Gastrocnemius medialis (tissue), 4 donors: ENCODE measurements around the gene TCEAL7. TPM values are rescaled to one million over a fixed set of nuclear protein-coding genes. Genes with fewer than 3 reads are reported as not detected.

Experiments
- ATAC-seq, 2 donors: fragments of 150-250 bp; one replicate each; pipeline ENCODE4 v1.9.1; 2016
- DNase-seq, 2 donors: peaks; one replicate each; pipeline ENCODE4 v3.0.0-alpha.2; 2019
- H3K27ac ChIP-seq, 4 donors: fragments of 200-600 bp; sonication (generic); 1 replicate in 1 of 4; 2 replicates in 3 of 4; pipeline ENCODE4 v1.5.1; 2016 to 2018; ENCODE audit warnings: mild to moderate bottlenecking in 2 of 4, moderate library complexity in 1 of 4
- H3K27me3 ChIP-seq, 3 donors: fragments of 200-600 bp; sonication (generic) in 2 of 3; 1 replicate in 1 of 3; 2 replicates in 2 of 3; pipeline versions ENCODE4 v1.5.1 to v1.6.0; 2016 to 2019; ENCODE audit warnings: mild to moderate bottlenecking in 1 of 3, moderate library complexity in 1 of 3
- H3K36me3 ChIP-seq, 2 donors: fragments of 200-600 bp; sonication (generic) in 1 of 2; one replicate each; pipeline ENCODE4 v1.5.1; 2017 to 2018
- H3K4me1 ChIP-seq, 2 donors: fragments of 200-600 bp; sonication (generic) in 1 of 2; one replicate each; pipeline ENCODE4 v1.5.1; 2016 to 2017; ENCODE audit warnings: mild to moderate bottlenecking in 2 of 2
- H3K4me3 ChIP-seq, 4 donors: fragments of 200-600 bp; sonication (generic) in 3 of 4; 1 replicate in 1 of 4; 2 replicates in 3 of 4; pipeline ENCODE4 v1.5.1; 2016 to 2019; ENCODE audit warnings: mild to moderate bottlenecking in 2 of 4
- H3K9me3 ChIP-seq, 3 donors: fragments of 200-600 bp; sonication (generic) in 2 of 3; 1 replicate in 1 of 3; 2 replicates in 2 of 3; pipeline ENCODE4 v1.5.1; 2016 to 2019
- CTCF ChIP-seq, 5 experiments: fragments of 450-650 bp in 3 of 5; fragments of 200-600 bp in 2 of 5; sonication (generic) in 2 of 5; IDR thresholded peaks in 4 of 5; conservative IDR thresholded peaks in 1 of 5; 1 replicate in 4 of 5; 2 replicates in 1 of 5; pipeline ENCODE4 v1.5.1; 2016 to 2019; ENCODE audit warnings: antibody characterized with exemption in 5 of 5, mild to moderate bottlenecking in 3 of 5, moderate library complexity in 3 of 5
- POLR2A ChIP-seq, 2 donors: fragments of 450-650 bp; IDR thresholded peaks; one replicate each; pipeline ENCODE4 v1.6.1; 2017; ENCODE audit warnings: antibody characterized with exemption in 2 of 2, mild to moderate bottlenecking in 2 of 2, moderate library complexity in 2 of 2
- in situ Hi-C, 4 donors: fragments of 200-750 bp; cut with MboI; loops; one replicate each; pipeline versions ENCODE4 v1.15.0 to v1.8.0; 2017; ENCODE audit warnings: low sequenced_read_pairs in 4 of 4
- intact Hi-C: fragments of 100-400 bp; cut with DNase I; formaldehyde crosslinking; loops from one replicate; pipeline ENCODE4 v1.15.1; 2023; ENCODE audit warnings: low total_unique reads
- total RNA-seq, 4 donors: library from RNA; depleted of rRNA; stranded (reverse); fragments of >200 nt; gene quantifications; one replicate each; pipeline versions ENCODE4 v1.1.0 to v1.2.3, GENCODE V29; 2016

The TCEAL7 gene
- total RNA-seq, 4 donors from 2014 or later = 1.1 to 1.9 (median 1.7) TPM; not detected in 1

- no peaks in the 10 kb centered on the region for H3K9me3 ChIP-seq
- in situ Hi-C loops = no loop called here
- intact Hi-C loops = no loop called here
These were observed 43.5 kb downstream of the TCEAL7 start for GRCh38 chrX:103373581-103373980.

GRCh38 chrX:103376118-103376978 is 46.3 kb downstream of the TCEAL7 start, which contains the start of gene BEX3:
Gene BEX3 (plus strand): TSS chrX:103376538. CDS start chrX:103377522, 984 bp downstream.
- intact Hi-C loops (no loop called here), in situ Hi-C loops (no loop called here)
- Histone ChIP-seq H3K4me1 (no peaks in the 10 kb centered on the region), H3K9me3 (no peaks in the 10 kb centered on the region), H3K27me3 (peaks cover 0 to 4% (median 0%) of the 10 kb centered on the region in 3 donors), H3K36me3 (no peaks in the 10 kb centered on the region), H3K4me3 (peak within 1 kb of the TSS; percentile 54 to 69 (median 62)), H3K27ac (peak within 1 kb of the TSS; percentile 7 to 54 (median 50))
- TF ChIP-seq POLR2A (IDR thresholded peaks at IDR 0.05) (peak in 1 of 2 donors; percentile 30), CTCF (IDR thresholded peaks at IDR 0.05 in 4 of 5, conservative IDR thresholded peaks at IDR 0.05 in 1 of 5) (no peak)
- DNase-seq (no peak), ATAC-seq (no peak)

More at GRCh38 chrX:103373581-103373980, 43.5 kb downstream of the TCEAL7 start:
- Histone ChIP-seq H3K27ac (no peak overlapping the region), H3K36me3 (no peaks in the 10 kb centered on the region), H3K4me1 (no peaks in the 10 kb centered on the region), H3K27me3 (peaks cover 0 to 4% (median 0%) of the 10 kb centered on the region in 3 donors), H3K4me3 (no peak overlapping the region)
- DNase-seq (no peak), ATAC-seq (no peak)
- TF ChIP-seq POLR2A (IDR thresholded peaks at IDR 0.05) (no peak), CTCF (IDR thresholded peaks at IDR 0.05 in 4 of 5, conservative IDR thresholded peaks at IDR 0.05 in 1 of 5) (no peak)

- no peaks in the 10 kb centered on the region for H3K9me3 ChIP-seq
- peak overlapping the region in 3 of 4 donors; percentile 46 to 54 (median 53) for H3K27ac ChIP-seq
- in situ Hi-C loops (no loop called here), intact Hi-C loops (no loop called here)
- no peak for ATAC-seq
- H3K4me3 ChIP-seq = peak overlapping the region; percentile 54 to 69 (median 62)
- H3K27me3 ChIP-seq = peaks cover 0 to 4% (median 0%) of the 10 kb centered on the region in 3 donors
- no peaks in the 10 kb centered on the region for H3K4me1 ChIP-seq
- TF ChIP-seq POLR2A (IDR thresholded peaks at IDR 0.05) = no peak
- TF ChIP-seq CTCF (IDR thresholded peaks at IDR 0.05 in 4 of 5, conservative IDR thresholded peaks at IDR 0.05 in 1 of 5) = no peak
- no peak for DNase-seq
- H3K36me3 ChIP-seq = no peaks in the 10 kb centered on the region
These were observed 46.9 kb downstream of the TCEAL7 start for GRCh38 chrX:103376979-103377324.

GRCh38 chrX:103378990-103379389 is 49.0 kb downstream of the TCEAL7 start:
- intact Hi-C loops (no loop called here), in situ Hi-C loops (no loop called here)
- Histone ChIP-seq H3K4me3 (no peak overlapping the region), H3K27ac (no peak overlapping the region), H3K36me3 (no peaks in the 10 kb centered on the region), H3K27me3 (peaks cover 0 to 4% (median 0%) of the 10 kb centered on the region in 3 donors), H3K9me3 (no peaks in the 10 kb centered on the region), H3K4me1 (no peaks in the 10 kb centered on the region)
- no peak for TF ChIP-seq CTCF (IDR thresholded peaks at IDR 0.05 in 4 of 5, conservative IDR thresholded peaks at IDR 0.05 in 1 of 5)
- TF ChIP-seq POLR2A (IDR thresholded peaks at IDR 0.05) = no peak
- ATAC-seq (no peak), DNase-seq (no peak)

Other genes with a start within 250 kb of the TCEAL7 start
- gene NXF3, start 237.1 kb upstream of the TCEAL7 start, total RNA-seq = 1 to 10 TPM in 1 of 4 donors, not detected in 3; 1.2 TPM
- 1 to 10 TPM in 3 of 4 donors, under 1 TPM in 1; 0.36 to 6.6 (median 5.0) TPM for gene BEX4, start 115.1 kb upstream of the TCEAL7 start, total RNA-seq
- 10 to 100 TPM in 3 of 4 donors, 1 to 10 TPM in 1; 9.2 to 10.6 (median 10.2) TPM for gene TCEAL8, start 75.1 kb upstream of the TCEAL7 start, total RNA-seq
- gene TCEAL5, start 53.5 kb upstream of the TCEAL7 start, total RNA-seq = not detected
- 1 to 10 TPM in 2 of 4 donors, under 1 TPM in 2; 0.42 to 1.5 (median 0.90) TPM for gene BEX2, start 19.2 kb upstream of the TCEAL7 start, total RNA-seq
- gene TCEAL9, start 26.3 kb downstream of the TCEAL7 start, total RNA-seq = 10 to 100 TPM in 1 of 4 donors, 1 to 10 TPM in 3; 2.0 to 10.4 (median 6.5) TPM
- gene BEX3, start 46.3 kb downstream of the TCEAL7 start, total RNA-seq = 10 to 100 TPM in 2 of 4 donors, 1 to 10 TPM in 2; 8.2 to 12.5 (median 10.5) TPM
- gene RAB40A, start 189.2 kb downstream of the TCEAL7 start, total RNA-seq = not detected